ENCODE results near the gene NXPE1. TPM values are rescaled to one million over a fixed set of nuclear protein-coding genes. Genes with fewer than 3 reads are reported as not detected.

NXPE1 gene
- total and polyA plus RNA-seq, 8 donors, result 0.08 to 0.15 TPM; not detected in 6

GRCh38 chr11:114525682-114526081 lies 34.0 kb downstream of the NXPE1 start:
- H3K4me1 ChIP-seq, result no peaks in the 10 kb centered on the region
- DNase-seq (no peak), ATAC-seq (no peak)
- no peak overlapping the region for H3K27ac ChIP-seq
- H3K9me3 ChIP-seq, result peaks cover 0 to 29% of the 10 kb centered on the region in 2 donors
- no peak for TF ChIP-seq CTCF (IDR thresholded peaks at IDR 0.05)
- H3K4me3 ChIP-seq, result no peak overlapping the region
- intact Hi-C loops (cut with DNase I), result no loop called here
- H3K36me3 ChIP-seq, result no peaks in the 10 kb centered on the region
- H3K27me3 ChIP-seq, result no peaks in the 10 kb centered on the region

- intact Hi-C loops (cut with DNase I), result no loop called here
- DNase-seq (no peak), ATAC-seq (no peak)
- no peaks in the 10 kb centered on the region for H3K27me3 ChIP-seq
- H3K4me3 ChIP-seq, result no peak overlapping the region
- no peak overlapping the region for H3K27ac ChIP-seq
- peaks cover 0 to 29% of the 10 kb centered on the region in 2 donors for H3K9me3 ChIP-seq
- H3K36me3 ChIP-seq, result no peaks in the 10 kb centered on the region
- TF ChIP-seq CTCF (IDR thresholded peaks at IDR 0.05), result no peak
- H3K4me1 ChIP-seq, result no peaks in the 10 kb centered on the region
Observed at GRCh38 chr11:114524122-114524521, 35.6 kb downstream of the NXPE1 start.

GRCh38 chr11:114522818-114523217 lies 36.9 kb downstream of the NXPE1 start:
- H3K27ac ChIP-seq, result no peak overlapping the region
- DNase-seq, result no peak
- intact Hi-C loops (cut with DNase I), result no loop called here
- no peaks in the 10 kb centered on the region for H3K36me3 ChIP-seq
- peaks cover 0 to 27% of the 10 kb centered on the region in 2 donors for H3K9me3 ChIP-seq
- no peak for ATAC-seq
- TF ChIP-seq CTCF (IDR thresholded peaks at IDR 0.05), result no peak
- no peak overlapping the region for H3K4me3 ChIP-seq
- no peaks in the 10 kb centered on the region for H3K4me1 ChIP-seq
- no peaks in the 10 kb centered on the region for H3K27me3 ChIP-seq

- Histone ChIP-seq H3K36me3 (no peaks in the 10 kb centered on the region), H3K4me1 (no peaks in the 10 kb centered on the region), H3K27me3 (no peaks in the 10 kb centered on the region), H3K9me3 (peaks cover 0 to 4% of the 10 kb centered on the region in 2 donors), H3K4me3 (no peak overlapping the region), H3K27ac (no peak overlapping the region)
- TF ChIP-seq CTCF (IDR thresholded peaks at IDR 0.05), result no peak
- DNase-seq, result no peak
- intact Hi-C loops (cut with DNase I), result no loop called here
- ATAC-seq, result no peak
Observed at GRCh38 chr11:114511538-114511937, 48.1 kb downstream of the NXPE1 start.

- H3K27ac ChIP-seq, result no peak overlapping the region
- no peaks in the 10 kb centered on the region for H3K4me1 ChIP-seq
- H3K36me3 ChIP-seq, result no peaks in the 10 kb centered on the region
- no peak overlapping the region for H3K4me3 ChIP-seq
- peaks cover 0 to 4% of the 10 kb centered on the region in 2 donors for H3K9me3 ChIP-seq
- DNase-seq, result no peak
- intact Hi-C loops (cut with DNase I), result no loop called here
- no peak for ATAC-seq
- TF ChIP-seq CTCF (IDR thresholded peaks at IDR 0.05), result no peak
- H3K27me3 ChIP-seq, result no peaks in the 10 kb centered on the region
Observed at GRCh38 chr11:114511079-114511478, 48.6 kb downstream of the NXPE1 start.

Data from left lung (tissue), 10 donors.